WI38 (cell line): ENCODE measurements around the gene SNX2.

Experiments used
- H3K4me3 ChIP-seq: 2 replicates; pipeline ENCODE4 v1.5.1; 2011; ENCODE audit warnings: low read depth, mild to moderate bottlenecking, control low read depth, low read length
- TF ChIP-seq, protein P1 (sequence below): IDR thresholded peaks from 2 replicates; pipeline ENCODE4 v1.5.1; 2012; ENCODE audit warnings: low read depth, mild to moderate bottlenecking, control low read depth, low read length

The SNX2 gene

DNA sequence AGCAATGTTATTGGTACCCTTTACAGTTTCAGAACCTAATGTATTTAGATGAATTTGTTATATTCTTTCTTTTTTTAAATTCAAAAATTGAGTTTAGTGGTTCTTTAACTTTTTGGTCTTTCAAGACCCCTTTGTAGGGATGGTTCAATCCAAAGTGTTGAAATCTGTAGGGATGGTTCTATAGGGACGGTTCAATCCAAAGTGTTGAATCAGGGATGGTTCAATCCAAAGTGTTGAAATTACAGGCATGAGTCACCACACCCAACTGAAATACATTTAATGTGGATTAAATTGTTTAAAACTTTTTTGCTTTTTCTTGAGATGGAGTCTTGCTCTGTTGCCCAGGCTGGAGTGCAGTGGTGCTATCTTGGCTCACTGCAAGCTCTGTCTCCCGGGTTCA, 30.6 kb downstream of the SNX2 start:
- TF ChIP-seq, protein P1, sequence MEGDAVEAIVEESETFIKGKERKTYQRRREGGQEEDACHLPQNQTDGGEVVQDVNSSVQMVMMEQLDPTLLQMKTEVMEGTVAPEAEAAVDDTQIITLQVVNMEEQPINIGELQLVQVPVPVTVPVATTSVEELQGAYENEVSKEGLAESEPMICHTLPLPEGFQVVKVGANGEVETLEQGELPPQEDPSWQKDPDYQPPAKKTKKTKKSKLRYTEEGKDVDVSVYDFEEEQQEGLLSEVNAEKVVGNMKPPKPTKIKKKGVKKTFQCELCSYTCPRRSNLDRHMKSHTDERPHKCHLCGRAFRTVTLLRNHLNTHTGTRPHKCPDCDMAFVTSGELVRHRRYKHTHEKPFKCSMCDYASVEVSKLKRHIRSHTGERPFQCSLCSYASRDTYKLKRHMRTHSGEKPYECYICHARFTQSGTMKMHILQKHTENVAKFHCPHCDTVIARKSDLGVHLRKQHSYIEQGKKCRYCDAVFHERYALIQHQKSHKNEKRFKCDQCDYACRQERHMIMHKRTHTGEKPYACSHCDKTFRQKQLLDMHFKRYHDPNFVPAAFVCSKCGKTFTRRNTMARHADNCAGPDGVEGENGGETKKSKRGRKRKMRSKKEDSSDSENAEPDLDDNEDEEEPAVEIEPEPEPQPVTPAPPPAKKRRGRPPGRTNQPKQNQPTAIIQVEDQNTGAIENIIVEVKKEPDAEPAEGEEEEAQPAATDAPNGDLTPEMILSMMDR: no peak
- no peak overlapping the region for H3K4me3 ChIP-seq

GRCh38 chr5:122810405-122810804, 35.5 kb downstream of the SNX2 start:
- TF ChIP-seq, protein P1: no peak

DNA sequence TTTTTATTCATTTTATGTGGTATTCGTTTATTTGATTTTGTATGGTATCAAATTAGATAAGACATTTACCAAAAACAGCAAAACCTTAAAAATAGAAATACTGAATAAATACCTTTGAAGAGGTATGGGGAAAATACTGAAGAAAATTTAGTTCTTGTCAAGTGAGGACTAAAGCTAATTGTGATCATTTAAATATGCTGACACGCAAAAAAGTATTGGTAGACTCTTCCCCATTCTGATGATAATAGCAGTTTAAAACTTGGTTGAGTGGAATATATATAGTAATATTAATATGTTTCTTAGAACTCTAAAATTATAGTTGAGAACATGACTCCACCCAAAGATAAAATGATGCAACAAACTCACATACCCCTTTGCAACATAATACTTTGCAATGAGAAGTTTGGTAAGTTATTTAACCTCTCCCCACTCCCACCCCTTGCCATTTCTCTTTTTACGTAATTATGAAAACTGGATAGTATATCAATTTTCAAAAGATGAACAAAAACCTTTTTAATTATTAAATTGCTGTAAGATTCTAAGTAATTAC, 40.4 kb downstream of the SNX2 start:
- no peak overlapping the region for H3K4me3 ChIP-seq
- TF ChIP-seq, protein P1: no peak

More at GRCh38 chr5:122810405-122810804, 35.5 kb downstream of the SNX2 start:
- H3K4me3 ChIP-seq: no peak overlapping the region

DNA sequence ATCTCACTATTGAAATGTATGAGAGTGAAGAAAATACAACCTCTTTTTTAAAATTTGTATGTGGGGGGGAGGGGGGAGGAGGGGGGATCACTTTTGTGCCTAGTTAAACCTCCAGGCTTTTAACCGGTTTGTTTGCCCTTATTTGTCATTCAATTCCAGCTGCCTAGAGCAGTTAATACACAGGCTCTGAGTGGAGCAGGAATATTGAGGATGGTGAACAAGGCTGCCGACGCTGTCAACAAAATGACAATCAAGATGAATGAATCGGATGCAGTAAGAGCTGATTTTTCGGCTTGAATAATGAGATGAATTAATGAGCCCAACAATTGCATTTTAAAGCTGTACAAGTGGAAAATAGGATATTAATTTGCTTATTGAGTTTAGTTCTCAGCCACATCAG, 41.9 kb downstream of the SNX2 start:
- TF ChIP-seq, protein P1: no peak
- H3K4me3 ChIP-seq: no peak overlapping the region

GRCh38 chr5:122831984-122832383, 57.1 kb downstream of the SNX2 start:
- TF ChIP-seq, protein P1: no peak
- no peak overlapping the region for H3K4me3 ChIP-seq

DNA sequence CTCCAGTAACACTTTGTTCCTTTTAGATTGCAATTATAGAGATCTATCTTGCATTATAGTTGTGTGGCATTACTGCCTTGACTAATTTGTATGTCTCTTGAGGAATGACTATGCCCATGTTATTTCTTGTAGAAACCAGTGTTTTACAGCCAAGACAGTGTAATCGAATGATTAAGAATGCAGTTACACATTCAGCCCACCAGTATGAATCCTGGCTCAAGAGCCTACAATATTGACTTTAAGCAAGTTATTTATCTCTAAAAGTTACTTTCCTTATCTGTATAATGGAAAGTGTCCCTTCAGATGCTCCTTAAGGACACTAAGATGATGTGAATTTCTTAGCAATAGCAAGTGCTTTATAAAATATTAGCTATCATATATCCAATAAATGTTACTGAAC, 60.8 kb downstream of the SNX2 start:
- TF ChIP-seq, protein P1: no peak
- H3K4me3 ChIP-seq: no peak overlapping the region

DNA sequence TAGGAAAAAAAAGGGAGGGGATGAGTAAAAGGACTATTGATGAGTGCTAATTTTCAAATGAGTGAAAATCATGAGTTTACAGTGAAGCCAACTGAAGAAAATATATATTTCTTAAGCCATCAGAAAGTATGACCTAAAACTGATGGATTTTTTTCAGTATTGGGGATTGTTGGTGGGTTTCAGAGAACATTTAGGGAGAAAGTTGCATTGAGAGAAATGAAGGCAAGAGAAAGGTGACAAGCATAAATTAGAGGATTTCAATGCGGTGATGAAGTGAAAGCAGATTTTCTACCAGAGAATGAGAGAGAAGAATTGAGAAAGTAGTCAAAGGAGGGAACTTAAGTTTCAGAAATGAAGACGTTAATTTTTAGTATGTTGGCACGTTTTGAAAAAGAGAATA, 62.1 kb downstream of the SNX2 start:
- no peak overlapping the region for H3K4me3 ChIP-seq
- TF ChIP-seq, protein P1: no peak
